GM19351 (cell line): ENCODE data around the gene ELF5.

Experiments
- ATAC-seq: cut with Tn5 transposase; IDR thresholded peaks from one replicate; pipeline ENCODE4 v1.9.1; 2021; ENCODE audit warnings: mild to moderate bottlenecking, moderate library complexity; ENCODE audit not compliant: unreplicated experiment

Gene ELF5

DNA sequence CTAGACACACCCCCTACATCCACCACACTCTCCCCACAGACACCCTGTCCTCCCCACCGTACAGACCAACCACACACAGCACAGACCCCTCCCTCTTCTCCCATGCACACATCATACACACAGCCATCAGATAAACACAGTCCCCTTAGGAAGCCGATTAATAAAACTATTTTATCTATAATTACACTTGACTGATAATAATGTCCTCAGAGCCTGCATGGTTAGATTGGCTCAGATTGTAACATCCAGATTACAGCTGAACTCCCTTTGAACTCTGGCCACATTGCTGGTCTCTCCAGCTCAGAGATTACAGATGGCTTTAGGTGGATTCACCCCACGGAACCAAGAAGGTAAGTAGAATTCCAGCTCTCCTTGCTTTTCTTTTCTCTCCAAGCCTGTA lies 9.5 kb upstream of the ELF5 start:
- no peak for ATAC-seq

GRCh38 chr11:34522188-34522587 lies 8.6 kb upstream of the ELF5 start:
- ATAC-seq: no peak

GRCh38 chr11:34521265-34521664 lies 7.7 kb upstream of the ELF5 start:
- ATAC-seq: no peak

DNA sequence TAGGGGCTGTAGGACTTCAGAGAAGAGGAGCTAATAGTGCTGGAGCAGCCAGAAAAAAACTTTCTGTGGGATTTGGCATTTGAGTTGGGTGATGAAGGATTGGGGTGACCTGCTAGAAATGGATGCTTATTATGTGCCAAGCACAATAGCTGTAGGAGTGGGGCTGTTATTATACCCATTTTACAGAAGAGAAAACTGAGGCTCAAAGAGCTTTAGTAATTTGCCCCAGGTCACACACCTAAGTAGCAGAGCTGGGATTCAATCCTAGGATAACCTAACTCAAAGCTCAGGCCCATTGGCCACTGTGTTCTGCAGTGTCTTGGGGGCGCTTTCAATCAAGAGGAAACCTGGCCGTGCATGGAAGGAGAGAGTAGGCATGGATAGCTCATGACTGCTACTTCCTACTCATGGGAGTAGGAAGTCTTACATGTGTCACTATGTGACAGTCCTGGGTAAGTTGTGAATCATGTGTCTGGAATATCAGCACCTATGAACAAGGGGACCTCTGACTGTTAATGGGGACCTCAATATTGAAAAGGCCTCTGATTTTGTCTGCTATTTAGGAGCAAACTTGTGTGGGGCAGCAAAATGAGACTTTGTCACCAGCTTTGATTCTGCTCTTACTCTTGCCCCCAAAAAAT lies 6.1 kb upstream of the ELF5 start:
- no peak for ATAC-seq

GRCh38 chr11:34516247-34517040 lies 2.9 kb upstream of the ELF5 start:
- no peak for ATAC-seq

- no peak for ATAC-seq
These were observed 1.0 kb upstream of the ELF5 start for GRCh38 chr11:34514597-34514996.

DNA sequence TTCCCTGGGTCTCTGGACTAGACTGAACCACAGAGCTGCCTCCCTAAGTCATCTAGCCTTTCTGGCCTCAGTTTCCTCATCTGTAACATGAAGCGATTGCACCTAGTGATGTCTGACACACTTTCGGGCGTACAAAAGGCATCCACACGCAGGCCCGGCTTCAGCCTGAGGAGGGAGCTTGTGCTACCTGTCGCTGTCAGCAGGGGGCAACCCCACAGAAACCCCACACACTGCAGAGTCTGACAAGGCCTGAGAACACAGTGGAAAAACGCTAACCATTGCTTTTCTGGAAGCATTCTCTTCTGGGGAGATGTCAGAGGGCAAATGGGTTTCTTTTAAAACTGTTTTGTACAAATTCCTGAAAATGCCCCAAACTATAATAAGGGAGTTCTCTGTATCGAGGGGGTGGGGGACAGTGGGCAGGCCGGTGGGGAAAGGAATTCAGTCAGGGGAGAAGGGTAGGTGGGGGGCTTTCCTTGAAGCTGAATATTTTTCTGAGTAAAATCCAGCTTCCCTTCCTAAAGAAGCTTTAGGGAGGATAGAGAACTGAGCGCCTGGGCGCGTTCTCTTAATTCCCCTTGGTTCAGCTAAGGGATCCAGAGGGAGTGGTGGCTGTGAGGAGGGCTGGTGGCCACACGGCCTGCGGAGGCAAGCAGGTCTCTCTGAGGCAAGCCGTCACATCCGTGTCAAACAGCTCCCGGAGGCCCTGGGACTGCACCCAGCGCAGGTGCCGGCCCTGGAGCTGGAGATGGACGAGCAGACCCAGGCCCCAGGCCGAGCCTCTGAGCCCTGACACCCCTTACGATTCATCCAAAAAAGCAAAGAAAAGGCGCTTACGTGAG lies 533 bp downstream of the ELF5 start:
- ATAC-seq: peak; percentile 94

- ATAC-seq: no peak
These were observed 2.9 kb downstream of the ELF5 start for GRCh38 chr11:34510673-34511072.

DNA sequence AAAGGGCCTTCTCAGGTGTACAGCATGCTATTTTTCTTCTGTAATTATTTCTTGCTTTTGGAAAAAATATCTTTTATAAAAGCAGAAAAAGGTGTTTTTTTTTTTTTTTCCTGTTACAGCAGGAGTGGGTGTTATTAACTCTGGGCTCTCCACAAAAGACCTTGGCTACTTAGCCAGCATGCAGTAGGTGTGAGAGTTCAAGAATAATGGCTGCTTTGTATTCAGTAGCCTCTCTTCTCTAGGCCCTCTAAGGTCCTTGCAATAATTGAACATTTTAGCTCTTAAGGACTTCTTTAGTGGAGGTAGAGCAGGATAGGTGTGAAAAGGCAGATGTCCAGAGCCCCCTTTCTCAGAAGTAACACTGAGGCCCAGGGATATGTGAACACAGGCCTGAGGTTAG lies 3.4 kb downstream of the ELF5 start:
- no peak for ATAC-seq

DNA sequence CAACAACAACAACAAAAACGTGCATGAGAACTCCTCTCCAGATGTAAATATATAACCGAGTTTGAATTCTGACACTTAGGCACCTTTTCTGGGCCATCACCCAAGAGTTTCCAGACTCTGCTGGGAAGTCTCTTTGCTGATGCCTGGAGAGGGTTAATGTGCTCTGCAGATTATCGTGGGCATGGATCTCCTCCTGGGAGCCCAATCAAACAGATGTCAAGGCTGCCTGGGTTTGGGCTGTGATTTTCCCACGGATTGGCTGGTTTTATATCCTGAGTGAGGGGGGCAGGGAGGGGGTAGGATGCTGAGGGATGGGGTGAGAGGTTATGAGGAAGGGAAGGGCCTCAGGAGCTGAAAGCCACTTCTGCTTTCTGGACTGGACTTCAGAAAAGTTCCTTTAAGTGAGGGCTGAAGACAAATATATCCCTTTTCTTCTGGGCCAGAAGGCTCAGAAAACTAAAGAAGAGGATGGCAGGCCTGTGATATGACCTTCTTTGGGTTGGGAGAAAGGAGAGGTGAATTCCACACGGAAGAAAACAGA lies 4.2 kb downstream of the ELF5 start:
- no peak for ATAC-seq

GRCh38 chr11:34508524-34508923 lies 5.1 kb downstream of the ELF5 start:
- no peak for ATAC-seq

DNA sequence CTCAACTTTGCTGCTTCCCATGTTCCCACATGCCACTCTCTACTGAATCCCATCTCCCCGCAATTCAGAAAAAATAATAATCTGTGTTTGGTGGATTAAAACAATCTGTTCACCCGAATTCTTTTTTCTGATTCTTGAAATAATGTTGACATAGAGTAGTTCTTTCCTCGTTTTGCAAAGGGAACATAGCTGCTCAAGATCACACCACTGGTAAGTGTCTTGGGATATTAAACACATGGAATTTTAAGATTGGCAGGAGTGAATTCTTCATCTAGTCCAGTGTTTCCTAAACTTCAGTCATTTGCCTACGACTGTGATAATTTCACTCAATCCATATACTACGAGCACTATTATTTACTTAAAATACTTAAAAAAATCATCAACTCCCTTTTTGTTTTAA lies 6.0 kb downstream of the ELF5 start:
- no peak for ATAC-seq

- no peak for ATAC-seq
These were observed 6.4 kb downstream of the ELF5 start for GRCh38 chr11:34507156-34507555.

DNA sequence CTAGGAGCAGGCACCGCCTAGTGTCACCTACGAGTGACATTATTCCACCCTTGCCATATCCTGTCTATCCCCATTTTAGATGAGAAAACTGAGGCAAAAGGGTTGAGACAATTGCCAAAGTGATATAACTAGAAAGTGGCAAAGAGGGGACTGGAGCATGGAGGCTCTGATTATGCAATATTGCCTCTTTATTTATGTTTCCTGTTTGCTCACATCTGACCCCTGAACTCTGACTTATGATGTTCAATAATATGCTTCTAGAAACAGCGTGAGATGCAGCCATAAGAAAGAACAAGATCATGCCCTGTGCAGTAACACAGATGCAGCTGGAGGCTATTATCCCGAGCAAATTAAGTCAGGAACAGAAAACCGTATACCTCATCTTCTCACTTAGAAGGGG lies 7.7 kb downstream of the ELF5 start:
- no peak for ATAC-seq

DNA sequence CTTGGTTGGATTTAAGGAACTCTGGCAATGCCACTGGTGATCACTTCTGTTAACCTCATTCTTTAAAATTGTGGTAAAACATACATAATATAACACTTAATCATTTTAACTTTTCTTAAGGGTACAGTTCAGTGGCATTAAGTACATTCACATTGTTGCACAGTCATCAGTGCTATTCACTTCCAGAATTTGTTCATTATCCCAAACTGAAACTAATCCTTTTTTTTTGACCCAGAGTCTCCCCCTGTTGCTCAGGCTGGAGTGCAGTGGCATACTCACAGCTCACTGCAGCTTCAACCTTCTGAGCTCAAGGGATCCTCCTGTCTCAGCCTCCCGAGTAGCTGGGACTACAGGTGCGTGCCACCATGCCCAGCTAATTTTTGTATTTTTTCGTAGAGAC lies 10.6 kb downstream of the ELF5 start:
- no peak for ATAC-seq

- ATAC-seq: no peak
These were observed 11.6 kb downstream of the ELF5 start for GRCh38 chr11:34501949-34502348.

GRCh38 chr11:34501500-34501899 lies 12.1 kb downstream of the ELF5 start:
- no peak for ATAC-seq

- no peak for ATAC-seq
These were observed 13.7 kb downstream of the ELF5 start for GRCh38 chr11:34499719-34500500.

DNA sequence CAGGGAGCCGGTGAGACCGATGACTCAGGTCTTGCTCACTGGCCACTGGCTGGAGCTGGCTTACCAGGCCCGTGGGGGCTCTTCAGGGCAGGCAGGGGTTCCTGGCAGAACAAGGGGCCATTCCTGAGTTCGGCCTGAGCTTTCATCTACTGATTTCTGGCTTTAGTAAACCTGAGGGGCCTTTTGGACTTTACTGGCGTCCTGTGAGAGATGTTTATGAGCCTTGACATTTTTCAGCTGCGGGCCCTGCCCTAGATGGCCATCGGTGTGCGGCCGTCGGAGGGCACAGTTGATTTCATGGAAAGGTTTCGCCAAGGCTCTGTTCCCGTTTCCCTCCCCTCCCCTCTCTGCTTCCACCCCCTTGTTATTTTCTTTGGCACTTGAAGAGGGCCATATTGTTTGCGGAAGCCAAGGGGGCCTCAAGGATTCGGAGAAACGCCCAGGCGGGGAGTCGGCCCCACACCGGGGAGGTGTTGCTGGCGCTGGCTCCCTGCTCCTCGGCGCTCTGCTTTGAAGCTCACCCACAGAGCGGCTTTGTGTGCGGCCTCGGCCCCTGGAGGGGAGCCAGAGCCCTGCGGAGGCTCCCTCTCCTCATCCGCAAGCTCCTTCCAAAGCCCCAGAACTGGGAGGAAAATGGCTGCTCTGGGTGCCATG lies 17.7 kb downstream of the ELF5 start:
- no peak for ATAC-seq

- no peak for ATAC-seq
These were observed 18.3 kb downstream of the ELF5 start for GRCh38 chr11:34495239-34495723.
